ENCODE data around the gene ZNF892.

DNA sequence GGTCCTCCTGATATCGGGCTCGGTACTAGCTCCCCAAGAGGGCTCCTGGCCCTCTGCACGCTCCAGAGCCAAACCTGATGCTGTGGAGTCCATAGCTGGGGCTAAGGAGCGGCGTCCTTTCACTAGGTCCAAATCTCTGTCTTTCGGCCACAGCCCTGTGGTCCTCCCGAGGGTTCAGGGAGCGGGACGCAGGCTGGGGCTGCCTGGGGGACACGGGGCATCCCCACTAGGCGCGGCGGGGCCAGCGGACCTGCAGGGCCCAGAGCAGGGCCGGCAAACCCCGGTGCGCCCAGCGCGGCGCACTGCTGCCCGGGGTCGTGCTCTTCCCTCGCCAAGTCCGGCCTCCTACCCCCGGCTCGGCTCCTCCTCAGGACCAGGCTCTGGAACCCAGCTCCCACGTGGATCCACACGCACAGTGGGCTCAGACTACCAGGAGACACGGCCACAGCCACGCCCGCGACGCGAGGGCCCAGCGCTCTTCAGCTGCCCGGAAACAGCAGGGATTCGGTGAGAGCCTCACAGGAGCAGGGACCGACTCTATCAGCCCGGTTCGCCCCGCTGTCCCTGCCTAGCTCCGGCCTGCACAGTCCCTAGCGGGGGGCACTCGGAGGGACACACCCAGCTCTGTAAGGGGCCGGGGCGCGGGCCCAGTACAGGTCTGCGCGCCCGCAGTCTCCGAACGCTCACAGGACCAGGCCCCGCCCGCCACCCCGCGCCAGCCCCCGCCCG is 48.3 kb upstream of the ZNF892 start:
- TF ChIP-seq, protein P1, sequence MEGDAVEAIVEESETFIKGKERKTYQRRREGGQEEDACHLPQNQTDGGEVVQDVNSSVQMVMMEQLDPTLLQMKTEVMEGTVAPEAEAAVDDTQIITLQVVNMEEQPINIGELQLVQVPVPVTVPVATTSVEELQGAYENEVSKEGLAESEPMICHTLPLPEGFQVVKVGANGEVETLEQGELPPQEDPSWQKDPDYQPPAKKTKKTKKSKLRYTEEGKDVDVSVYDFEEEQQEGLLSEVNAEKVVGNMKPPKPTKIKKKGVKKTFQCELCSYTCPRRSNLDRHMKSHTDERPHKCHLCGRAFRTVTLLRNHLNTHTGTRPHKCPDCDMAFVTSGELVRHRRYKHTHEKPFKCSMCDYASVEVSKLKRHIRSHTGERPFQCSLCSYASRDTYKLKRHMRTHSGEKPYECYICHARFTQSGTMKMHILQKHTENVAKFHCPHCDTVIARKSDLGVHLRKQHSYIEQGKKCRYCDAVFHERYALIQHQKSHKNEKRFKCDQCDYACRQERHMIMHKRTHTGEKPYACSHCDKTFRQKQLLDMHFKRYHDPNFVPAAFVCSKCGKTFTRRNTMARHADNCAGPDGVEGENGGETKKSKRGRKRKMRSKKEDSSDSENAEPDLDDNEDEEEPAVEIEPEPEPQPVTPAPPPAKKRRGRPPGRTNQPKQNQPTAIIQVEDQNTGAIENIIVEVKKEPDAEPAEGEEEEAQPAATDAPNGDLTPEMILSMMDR (IDR thresholded peaks at IDR 0.05) = no peak
- TF ChIP-seq POLR2A (IDR thresholded peaks at IDR 0.05) = peak; percentile 14 to 41 (median 38)

Measured in body of pancreas (tissue), 4 donors.